ENCODE data around the gene ECI1. TPM values are rescaled to one million over a fixed set of nuclear protein-coding genes. Genes with fewer than 3 reads are reported as not detected.

Gene ECI1
- total RNA-seq, 1 donor from 2014 or later: 36.0 TPM

DNA sequence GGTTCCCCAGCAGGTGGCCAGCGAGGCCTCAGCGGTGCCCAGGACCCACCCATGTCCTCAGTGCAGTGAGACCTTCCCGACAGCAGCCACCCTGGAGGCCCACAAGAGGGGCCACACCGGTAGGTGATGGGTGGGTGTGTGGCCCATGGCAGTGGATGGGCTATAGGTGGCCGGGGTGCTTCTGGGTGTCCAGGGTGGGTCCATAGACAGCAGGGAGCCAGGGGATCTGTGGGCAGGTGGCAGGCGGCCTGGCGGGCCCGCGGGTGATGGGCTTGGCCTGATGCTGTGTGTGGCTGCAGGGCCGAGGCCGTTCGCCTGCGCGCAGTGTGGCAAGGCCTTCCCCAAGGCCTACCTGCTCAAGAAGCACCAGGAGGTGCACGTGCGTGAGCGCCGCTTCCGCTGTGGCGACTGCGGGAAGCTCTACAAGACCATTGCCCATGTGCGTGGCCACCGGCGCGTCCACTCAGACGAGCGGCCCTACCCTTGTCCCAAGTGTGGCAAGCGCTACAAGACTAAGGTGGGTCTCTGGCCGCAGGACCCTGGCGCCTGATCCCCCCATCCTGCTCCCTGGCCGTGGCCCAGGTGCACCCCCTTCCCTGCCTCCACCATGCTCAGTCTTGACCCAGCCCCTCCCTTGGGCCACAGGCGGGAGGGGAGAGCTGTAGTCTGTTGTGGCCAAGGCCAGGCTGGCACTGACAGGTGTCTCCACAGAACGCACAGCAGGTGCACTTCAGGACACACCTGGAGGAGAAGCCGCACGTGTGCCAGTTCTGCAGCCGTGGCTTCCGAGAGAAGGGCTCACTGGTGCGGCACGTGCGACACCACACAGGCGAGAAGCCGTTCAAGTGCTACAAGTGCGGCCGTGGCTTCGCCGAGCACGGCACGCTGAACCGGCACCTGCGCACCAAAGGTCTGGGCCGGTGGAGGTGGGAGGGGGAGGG is 17.2 kb downstream of the ECI1 start:
- no peak for DNase-seq (ENCODE audit: low read depth)

DNA sequence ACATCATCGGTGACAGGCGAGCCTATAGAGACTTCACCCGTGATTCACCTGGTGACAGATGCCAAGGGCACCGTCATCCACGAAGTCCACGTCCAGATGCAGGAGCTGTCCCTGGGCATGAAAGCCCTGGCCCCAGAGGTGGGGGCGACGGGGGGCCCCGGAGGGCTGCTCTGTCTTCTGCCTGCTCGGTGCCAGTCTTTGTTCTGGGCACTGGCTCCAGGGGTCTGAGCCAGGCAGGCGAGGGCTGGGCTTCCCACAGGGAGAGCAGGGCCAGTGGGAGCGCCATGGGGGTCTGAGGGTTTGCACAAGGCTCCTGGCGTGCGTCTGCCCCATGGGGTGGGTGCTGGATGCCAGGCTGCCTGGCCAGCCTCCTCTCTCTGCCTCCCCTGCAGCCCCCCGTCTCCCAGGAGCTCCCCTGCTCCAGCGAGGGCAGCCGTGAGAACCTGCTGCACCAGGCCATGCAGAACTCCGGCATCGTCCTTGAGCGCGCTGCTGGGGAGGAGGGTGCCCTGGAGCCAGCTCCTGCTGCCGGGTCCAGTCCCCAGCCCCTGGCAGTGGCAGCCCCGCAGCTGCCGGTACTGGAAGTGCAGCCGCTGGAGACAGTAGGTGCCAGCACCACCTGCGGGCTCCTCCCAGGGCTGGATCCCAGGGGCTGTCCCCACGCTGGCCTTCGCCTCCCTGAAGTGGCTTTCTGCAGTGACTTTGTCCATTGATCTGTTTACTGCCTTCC is 18.2 kb downstream of the ECI1 start:
- no peak for DNase-seq (ENCODE audit: low read depth)

DNA sequence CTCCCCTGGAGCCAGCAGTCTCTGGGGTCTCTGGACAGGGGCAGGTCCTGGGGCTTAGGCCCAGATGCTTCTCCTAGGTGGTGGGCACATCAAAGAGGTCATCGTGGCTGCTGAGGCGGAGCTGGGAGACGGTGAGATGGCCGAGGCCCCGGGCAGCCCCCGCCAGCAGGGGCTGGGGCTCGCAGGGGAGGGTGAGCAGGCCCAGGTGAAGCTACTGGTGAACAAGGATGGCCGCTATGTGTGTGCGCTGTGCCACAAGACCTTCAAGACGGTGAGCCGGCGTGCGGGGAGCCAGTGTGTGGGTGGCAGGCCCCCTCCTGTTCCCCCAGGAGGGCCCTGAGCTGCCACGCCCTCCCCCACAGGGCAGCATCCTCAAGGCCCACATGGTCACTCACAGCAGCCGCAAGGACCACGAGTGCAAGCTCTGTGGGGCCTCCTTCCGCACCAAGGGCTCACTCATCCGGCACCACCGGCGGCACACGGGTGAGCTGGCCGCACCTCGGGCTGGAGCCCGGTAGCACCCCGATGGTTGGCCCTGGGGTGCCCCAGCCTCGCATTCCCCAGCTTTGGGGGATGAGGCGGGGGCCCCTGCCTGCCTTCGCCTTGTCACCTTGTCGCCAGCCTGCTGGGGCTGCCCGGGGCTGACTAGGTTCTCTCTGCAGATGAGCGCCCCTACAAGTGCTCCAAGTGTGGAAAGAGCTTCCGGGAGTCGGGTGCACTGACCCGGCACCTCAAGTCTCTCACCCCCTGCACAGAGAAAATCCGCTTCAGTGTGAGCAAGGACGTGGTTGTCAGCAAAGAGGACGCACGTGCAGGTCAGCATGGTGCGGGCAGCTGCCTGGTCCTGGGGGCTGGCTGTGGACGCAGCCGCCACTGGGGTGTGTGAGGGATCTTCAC is 19.0 kb downstream of the ECI1 start:
- no peak for DNase-seq (ENCODE audit: low read depth)

DNA sequence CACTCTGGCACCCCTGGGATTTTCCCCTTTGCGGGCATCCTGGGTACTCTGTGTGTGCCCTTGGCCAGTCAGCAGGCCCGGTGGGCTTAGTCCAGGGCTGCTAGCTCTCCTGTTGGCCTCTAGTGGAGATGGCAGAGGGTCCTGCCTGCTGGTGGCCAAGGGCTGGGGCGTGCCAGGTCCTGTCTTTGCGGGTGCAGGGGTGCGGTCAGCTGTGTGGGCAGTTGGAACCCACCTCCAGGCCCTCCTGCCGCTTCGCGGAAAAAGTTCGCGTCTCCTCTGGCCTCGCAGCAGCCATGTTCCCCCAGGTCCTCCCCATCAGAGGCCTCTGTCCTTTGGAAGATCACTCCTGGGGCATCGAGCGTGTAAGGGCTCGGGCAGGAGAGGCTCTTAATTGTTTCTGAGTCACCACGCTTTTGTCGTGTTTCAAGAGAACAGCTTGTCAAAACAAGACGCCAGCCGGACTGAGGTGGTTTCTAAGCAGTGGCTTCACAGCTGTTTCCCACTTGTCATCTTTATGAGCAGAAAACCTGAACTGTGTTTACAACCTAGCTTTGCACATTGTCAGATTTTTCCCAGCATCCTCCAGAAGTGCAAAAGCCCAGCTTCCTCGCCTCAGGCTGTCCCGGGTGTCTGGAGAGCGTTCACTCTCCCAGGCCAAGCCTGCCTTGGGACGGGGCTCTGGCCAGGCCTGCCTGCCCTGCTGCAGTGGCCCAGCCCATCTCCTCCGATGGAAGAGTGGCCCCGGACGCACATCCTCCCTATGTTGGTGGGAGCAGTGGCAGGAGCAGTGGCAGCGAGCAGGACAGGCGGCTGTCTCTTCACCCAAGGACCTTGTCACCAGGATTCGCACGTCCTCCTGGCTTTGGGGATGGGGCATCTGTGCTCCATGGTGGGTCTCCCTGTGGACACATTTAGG is 20.1 kb downstream of the ECI1 start:
- DNase-seq (ENCODE audit: low read depth): no peak

DNA sequence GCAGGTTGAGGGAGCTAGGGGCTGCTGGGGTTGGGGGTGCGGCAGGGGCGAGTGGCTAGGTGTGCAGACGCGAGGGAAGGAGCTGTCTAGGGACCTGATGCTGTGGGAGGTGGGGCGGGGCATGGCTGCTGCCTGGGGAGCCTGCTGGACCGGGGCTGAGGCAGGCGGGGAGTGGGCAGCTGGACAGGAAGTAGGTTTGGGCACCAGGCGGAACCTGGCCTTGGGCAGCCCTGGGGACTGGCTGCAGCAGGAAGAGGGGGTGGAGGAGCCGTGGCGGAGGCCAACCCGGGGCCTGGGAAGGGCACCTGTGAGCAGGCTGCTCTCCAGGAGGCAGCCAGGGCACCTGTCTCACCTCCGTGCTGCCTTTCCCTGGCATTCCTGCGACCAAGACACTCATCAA is 21.0 kb downstream of the ECI1 start:
- DNase-seq (ENCODE audit: low read depth): no peak

DNA sequence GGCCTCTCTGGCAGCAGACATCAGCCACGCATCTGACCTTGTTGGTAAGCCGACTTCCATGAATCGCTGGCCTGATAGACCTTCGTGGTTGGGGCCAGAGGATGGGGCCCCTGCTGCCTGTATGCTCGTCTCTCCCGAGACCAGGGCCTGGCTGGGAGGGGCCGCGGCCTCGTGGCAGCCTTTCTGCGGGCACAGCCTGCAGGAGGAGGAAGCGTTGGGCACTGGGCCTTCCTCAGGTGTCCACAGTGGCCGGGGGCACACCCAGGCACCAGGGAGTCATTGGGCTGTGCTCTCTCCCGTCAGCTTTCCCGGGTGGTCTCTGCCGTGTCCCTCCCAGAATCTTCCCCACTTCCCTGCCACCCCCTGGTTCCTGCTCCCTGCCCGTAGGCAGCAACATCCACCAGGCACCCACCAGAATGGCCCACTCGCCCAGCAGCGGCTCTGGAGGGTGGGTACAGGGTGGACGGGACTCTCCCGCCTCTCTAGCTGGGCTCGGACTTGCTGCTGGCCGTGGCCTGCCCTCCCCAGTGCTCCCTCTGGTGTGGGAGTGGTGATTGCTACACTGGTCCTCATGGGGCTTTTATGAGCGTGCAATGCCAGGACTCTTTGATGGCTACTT is 21.6 kb downstream of the ECI1 start:
- DNase-seq (ENCODE audit: low read depth): no peak

DNA sequence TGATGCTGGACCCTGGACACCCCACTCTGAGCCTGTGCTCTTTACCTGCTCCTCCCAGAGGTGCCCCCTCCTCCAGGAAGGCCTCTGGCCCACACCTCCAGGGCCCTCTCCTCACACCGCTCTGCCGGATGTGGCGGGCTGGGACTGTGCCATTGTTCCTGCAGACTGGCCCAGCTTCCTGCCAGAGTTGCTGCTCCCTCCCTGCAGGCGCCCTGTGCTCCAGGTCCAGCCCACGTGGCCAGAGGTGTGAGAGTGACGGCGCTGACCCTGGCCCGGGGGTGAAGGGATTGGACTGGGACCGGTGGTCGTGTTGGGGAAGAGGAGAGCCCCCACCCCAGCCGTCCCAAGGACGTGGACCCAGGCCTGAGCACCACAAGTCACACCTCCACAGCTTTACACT is 22.3 kb downstream of the ECI1 start:
- no peak for DNase-seq (ENCODE audit: low read depth)

DNA sequence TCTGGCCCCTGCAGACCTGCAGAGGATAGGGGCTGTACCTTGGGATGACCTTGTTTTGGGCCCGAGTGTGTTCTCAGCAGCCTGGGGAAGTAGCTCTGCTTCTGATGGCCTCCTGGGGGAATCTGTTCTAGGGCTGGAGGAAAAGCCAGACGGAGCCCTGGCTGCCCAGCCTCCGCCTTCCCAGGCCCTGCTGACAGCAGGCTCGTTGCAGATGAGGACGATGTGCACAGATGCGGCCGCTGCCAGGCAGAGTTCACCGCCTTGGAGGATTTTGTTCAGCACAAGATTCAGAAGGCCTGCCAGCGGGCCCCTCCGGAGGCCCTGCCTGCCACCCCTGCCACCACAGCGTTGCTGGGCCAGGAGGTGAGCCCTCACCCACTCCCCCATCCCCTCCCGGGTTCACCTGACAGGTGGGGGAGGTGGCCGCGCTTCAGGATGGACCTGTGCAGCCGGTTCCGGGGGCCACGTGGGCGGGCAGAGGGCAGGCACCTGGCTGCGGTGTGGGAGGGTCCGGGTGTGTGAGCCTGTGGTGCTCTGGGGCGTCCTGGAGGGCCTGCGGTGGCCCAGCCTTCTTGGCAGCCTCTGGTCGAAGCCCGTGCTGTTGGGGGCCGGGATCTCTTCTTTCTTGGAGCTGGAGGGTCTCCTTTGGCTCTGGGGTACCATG is 23.1 kb downstream of the ECI1 start:
- DNase-seq (ENCODE audit: low read depth): no peak

DNA sequence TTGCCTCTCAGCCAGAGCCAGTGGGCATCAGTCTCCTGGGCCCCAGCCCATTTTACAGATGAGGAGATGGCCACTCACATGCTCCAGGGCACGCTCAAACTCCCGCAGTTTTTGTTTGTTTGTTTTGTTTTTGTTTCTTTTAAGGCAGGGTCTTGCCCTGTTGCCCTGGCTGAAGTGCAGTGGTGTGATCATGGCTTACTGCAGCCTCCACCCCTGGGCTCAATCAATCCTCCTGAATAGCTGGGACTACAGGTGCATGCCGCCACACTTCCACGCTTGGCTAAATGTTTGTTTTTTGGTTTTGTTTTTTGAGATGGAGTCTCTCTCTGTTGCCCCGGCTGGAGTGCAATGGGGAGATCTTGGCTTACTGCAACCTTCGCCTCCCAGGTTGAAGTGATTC is 24.5 kb downstream of the ECI1 start:
- DNase-seq (ENCODE audit: low read depth): no peak

DNA sequence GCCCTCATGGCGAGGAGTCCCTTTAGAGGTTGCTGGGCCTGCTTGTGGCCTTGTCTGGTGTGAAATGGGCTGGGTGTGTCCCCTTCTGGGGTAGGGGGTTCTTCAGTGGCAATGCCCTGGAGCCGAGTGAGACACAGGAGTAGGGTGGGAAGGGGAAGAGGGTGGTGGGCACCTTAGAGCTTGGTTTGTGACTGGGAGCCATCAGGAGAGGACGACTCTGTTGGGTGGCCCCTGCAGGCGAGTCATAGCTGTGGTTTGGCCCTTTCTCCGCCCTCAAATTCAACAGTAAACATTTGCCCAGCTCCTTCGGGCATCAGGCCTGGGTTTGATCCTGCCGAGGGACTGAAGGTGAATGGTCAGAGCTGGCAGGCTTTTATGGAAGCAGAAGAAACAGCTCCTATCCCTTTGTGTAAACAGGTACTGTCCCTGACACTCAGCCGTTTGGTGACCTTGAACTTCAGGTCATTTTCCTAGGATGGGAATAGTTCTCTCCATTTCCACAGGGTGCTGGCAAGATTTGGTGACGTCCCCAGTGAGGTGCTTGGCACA is 25.1 kb downstream of the ECI1 start:
- peak; percentile 18 for DNase-seq (ENCODE audit: low read depth)

DNA sequence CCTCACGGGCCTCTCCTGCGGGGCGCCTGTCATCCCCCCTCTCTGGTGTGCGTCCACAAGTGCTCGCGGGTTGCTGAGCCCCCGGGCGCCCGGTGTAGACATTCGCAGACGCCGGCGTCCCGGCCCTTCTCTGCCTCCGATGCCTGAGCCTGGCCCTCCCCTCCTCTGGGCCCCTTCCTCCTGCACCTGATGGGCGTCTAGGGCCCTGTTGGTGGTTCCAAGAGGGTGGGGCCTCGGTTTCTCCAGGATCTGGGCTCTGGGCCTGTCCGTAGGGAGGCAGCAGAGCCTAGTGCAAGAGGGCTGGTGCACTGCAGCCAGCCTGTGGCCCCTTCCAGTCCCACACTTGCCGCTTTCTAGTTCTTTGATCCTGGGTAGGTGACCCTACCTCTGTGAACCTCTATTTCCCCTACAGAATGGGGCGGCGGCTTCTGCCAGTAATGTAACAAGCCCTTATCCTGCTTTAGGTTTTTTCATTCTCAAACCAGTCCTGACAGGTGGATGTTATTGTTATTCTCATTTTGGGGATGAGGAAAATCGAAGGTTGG is 27.4 kb downstream of the ECI1 start:
- peak; percentile 25 for DNase-seq (ENCODE audit: low read depth)

DNA sequence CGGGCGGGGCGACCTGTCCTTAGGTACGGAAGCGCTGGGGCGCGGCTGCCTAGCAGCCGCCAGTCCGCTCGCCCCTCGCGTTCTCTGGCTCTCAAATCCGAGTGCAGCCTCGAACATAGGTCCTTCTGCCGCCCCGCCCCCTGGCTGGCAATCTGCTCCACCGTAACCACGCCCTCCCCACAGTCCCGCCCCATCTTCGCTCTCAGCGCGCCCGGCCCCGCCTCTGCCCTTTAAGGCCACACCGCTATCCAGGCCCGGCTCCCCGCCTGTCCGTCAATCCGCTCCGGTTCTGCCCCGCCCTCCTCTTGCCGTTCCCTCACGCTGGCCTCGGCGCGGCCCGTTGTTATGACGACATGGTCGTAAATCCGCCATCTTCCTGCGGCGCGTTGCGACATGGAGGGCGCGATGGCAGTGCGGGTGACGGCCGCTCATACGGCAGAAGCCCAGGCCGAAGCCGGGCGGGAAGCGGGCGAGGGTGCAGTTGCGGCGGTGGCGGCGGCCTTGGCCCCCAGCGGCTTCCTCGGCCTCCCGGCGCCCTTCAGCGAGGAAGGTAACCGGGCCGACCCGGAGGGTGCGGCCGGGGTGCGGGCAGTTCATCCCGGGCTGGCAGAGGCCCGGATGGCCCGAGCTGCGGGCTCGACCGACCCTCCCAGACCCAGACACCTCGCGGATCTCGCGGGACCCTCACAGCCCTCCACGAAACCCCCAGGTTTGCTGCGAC is 28.0 kb downstream of the ECI1 start, which contains the start of gene E4F1:
TSS of gene E4F1 (plus strand) at position 371 of the 721 bp plus-strand sequence. CDS start at position 394, 23 bp downstream.
- peak; percentile 96 for DNase-seq (ENCODE audit: low read depth)

DNA sequence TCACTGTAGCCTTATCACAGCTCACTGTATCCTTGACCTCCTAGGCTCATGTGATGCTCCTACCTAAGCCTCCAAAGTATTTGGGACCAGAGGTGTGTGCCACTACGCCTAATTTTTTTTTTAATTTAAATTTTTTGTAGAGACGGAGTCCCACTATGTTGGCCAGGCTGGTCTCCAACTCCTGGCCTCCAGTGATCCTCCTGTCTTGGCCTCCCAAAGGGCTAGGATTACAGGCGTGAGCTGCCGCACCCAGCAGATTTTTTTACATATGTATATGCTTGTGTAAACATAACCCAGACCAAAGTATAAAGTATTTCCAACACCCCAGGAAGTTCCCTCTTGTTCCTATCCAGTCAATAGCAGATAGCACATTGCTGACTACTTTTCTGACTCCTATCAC is 35.1 kb downstream of the ECI1 start:
- no peak for DNase-seq (ENCODE audit: low read depth)

DNA sequence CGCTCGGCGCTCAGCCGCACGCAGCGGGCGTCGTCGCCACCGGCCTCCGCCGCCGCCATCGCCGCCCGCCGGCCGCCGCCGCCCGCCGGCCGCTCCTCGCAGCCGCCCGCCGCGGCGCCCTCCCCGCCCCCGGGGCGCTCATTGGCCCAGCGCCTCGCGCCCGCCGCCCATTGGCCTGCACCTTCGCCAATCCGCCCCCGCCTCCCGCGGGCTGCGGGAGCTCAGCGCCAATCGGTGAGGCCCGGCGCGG is 36.7 kb downstream of the ECI1 start, which contains the start of gene PGP:
TSS of gene PGP (minus strand) at position 122 of the 250 bp plus-strand sequence. CDS start at position 59, 63 bp downstream.
- no peak for DNase-seq (ENCODE audit: low read depth)

DNA sequence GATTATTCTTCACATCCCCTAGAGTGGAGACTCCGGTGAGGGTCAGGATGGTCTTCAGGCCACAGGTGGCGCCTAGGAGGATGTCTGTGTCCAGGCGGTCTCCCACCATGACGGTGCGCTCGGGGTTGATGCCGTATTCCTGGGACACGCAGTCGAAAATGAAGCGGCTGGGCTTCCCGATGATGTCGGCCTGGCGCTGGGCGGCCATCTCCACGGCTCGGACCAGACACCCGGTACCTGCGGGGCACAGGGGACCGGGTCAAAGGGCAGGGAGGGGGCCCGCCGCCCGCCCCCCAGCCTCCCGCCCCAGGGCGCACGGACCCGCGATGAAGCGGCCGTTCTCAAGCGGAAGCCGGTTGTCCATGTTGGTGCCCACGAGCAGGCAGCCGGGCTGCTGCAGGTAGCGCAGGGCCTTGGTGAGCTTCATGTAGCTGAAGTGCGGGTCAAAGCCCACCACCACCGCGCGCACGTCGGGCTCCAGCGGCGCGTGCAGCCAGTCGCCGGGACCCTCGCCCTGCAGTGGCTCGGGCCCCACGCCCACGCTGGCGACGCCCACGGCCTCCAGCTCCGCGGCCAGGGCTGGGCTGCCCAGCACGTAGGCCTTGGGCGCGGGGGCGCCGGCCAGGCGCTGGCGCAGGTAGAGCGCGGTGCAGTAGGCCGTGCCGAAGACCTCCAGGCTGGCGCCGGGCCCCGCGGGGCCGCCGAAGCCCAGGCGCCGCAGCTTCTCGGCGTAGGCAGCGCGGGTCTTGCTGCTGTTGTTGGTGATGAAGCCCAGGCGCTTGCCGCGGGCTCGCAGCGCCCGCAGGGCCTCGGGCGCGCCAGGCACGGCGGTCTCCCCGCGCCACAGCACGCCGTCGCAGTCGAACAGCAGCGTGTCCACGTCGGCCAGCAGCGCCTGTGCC is 37.3 kb downstream of the ECI1 start:
- DNase-seq (ENCODE audit: low read depth): no peak

DNA sequence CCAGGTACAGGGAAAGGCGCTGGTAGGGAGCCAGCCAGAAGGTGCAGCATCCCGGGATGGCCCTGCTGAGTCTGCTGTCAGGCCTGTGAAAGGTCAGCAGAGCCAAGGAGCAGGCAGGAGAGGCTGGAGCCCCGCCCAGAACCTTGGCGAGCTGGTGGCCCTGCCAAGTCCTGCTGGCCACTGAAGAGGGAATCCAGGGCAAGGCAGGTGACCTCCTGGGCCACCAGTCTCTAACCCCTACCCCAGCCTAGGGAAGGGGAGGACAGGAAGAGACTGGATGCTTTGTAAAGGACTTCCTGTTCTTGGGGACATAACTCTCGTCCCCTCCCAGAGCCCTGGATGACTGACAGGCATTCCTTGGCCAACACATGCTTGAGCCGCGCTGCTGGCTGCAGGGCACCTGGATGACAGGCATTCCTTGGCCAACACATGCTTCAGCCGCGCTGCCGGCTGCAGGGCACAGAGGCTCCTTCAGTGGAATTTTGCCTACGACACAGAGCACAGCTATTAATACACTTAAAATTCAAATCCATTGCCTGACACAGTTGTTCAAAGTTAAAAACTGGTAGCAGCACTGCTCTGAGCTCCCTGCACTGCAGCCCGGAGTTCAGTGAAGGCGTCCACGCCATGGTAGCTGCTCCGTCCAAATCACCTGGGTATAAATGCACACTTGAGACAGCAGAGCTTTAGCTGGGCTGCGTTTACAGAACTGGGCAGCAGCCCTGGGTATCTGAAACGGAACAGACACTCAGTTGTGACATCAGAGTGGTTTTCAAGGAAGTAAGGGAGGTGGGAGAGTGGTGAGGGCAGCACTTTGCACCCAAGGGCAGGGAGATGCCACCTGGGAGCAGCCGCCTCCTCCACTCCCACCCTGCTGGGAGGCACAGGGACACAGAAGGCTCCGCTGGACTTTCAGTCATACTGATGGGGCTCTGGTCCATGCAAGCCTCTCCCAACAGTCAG is 38.7 kb downstream of the ECI1 start:
- DNase-seq (ENCODE audit: low read depth): peak; percentile 60
